Measurements from ENCODE around the gene RBMY1F. TPM values are rescaled to one million over a fixed set of nuclear protein-coding genes. Genes with fewer than 3 reads are reported as not detected.
"Not testable (repeated sequence)": the region's sequence is repeated elsewhere in the genome, so short reads cannot be mapped to it uniquely, and the experiment has no call there.

RBMY1F gene
- not detected for total RNA-seq
- polyA plus RNA-seq: not detected
- 0 reads per million in 6 experiments for total RNA-seq

DNA sequence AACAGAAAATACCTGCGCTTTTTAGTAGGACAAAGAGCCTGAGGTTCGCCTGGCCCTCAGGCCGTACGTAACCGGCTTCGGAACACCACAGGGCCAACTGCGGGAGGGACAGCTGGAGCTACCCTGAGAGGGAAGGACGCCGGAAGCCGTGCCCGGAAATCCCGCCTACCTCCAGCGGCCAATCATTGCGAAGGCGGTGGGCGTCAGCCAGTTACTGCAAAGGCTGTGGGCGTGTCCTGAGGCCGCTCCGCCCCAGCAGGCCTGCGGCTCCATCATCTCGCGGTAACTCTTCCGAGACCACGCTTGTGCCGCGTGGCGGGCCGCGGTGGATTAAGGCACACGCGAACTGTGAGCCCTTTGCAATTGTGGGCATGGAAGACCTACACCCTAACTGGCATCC is at the start of gene RBMY1F:
Gene RBMY1F, minus strand, starts transcription at position 101 of the 400 bp plus-strand sequence. CDS start 1,954 bp downstream, outside the sequence.
- H3K27ac Mint-ChIP-seq, H3K9me3 Mint-ChIP-seq, DNase-seq, H3K36me3 Mint-ChIP-seq, H3K4me3 Mint-ChIP-seq, POLR2A ChIA-PET, H3K27me3 Mint-ChIP-seq, ATAC-seq, H3K4me1 Mint-ChIP-seq: not testable (repeated sequence)

DNA sequence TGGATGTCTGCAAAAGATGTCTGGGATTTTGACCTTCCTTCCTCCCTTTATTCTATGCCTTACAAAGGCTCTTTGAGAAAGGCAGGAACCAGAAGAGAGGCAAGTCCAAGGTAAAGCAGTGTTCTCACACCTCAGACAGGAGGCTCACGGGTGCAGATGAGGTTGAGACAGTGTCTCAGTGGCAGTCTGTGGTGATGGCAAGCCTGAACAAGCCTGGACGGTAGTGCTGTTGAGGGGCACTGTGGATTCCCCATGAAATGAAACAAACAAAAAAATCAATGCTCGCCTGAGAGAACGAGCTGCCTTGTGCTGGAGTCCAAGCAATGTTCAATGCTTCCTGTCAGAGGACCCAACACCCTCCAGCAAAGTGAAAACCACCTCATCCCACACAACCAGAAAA is 31.6 kb downstream of the RBMY1F start:
- H3K36me3 Mint-ChIP-seq, H3K27me3 Mint-ChIP-seq, DNase-seq, H3K27ac Mint-ChIP-seq, H3K9me3 Mint-ChIP-seq, ATAC-seq, H3K4me1 Mint-ChIP-seq, H3K4me3 Mint-ChIP-seq, POLR2A ChIA-PET: not testable (repeated sequence)

DNA sequence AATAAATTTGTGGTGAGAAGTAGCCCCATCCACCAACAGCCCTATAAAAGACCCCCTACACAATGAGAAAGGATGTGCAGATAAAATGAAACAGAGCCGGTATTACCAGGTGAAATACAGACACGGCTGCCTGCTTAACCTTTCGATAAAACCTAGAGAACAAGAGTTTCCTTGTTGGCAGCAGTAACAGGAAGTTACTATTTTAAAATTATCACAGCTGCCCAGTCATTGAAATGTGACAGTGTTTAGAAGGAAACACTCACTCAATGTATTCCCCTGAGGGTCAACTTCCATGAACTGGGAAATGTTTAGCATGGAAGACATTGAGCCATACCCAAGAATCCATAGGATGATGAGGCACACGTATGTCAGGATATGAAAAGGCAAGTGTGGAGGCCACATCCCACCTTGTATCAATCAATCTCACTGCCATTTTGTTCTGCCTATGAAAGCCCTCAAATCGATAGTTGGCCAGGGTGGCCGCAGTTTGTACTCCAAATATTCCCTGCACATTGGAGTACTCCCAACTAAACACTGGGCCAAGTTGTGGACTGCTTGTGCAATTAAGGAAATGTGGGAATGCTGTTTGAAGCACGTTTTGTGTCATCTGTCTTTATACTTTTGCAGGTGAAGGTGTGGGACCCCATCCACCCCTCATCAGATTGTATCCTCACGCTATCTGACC is 41.6 kb downstream of the RBMY1F start:
- DNase-seq, H3K4me1 Mint-ChIP-seq, POLR2A ChIA-PET, H3K27me3 Mint-ChIP-seq, H3K4me3 Mint-ChIP-seq, H3K27ac Mint-ChIP-seq, ATAC-seq, H3K36me3 Mint-ChIP-seq, H3K9me3 Mint-ChIP-seq: not testable (repeated sequence)

DNA sequence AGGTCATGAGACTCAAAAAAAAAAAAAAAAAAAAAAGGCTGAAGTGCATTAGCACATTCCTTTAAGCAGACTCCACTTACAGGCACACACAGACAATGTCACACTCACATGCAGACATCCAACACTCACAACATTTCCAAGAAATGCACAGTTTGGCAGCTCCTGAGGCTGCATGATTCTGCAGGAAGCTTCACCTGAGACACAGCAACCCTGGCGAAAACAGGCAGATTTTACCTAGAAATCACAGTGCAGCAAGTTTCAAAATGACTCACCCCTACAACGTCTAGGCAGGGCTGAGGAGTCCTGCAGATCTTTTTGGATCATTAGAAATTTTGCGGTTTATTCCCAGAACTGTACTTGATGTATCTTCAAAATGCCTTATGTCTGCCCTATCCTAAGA is 48.0 kb downstream of the RBMY1F start:
- POLR2A ChIA-PET: not testable (repeated sequence)

DNA sequence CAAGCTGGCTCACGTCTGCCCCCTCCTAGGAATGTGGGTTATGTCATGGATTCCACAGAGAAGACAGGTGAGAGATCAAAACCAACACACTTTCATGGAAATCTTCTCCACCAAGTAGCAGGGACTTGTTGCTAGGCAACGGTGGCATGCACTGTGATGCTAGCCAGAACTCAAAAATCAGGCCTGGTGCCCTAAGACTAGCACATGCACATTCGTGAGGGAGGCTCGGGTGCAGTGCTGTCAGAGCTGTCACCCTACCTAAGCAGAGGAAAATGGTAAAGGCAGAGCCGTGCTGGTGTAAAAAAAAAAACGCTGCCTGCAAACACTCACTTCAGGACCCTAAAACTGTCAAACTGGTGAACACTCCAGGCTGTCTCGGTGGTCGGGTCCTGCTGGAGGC is 52.2 kb downstream of the RBMY1F start:
- POLR2A ChIA-PET, H3K9me3 Mint-ChIP-seq, H3K27ac Mint-ChIP-seq, DNase-seq, H3K27me3 Mint-ChIP-seq, ATAC-seq, H3K36me3 Mint-ChIP-seq, H3K4me3 Mint-ChIP-seq, H3K4me1 Mint-ChIP-seq: not testable (repeated sequence)

More for the DNA sequence above, 48.0 kb downstream of the RBMY1F start:
- not testable (repeated sequence) for H3K36me3 Mint-ChIP-seq, H3K4me3 Mint-ChIP-seq, DNase-seq, H3K27me3 Mint-ChIP-seq, H3K27ac Mint-ChIP-seq, ATAC-seq, H3K4me1 Mint-ChIP-seq, H3K9me3 Mint-ChIP-seq

Other genes with a start within 250 kb of the RBMY1F start
- gene RBMY1J, start 220.5 kb upstream of the RBMY1F start, total RNA-seq: not detected
- not detected for gene RBMY1J, start 220.5 kb upstream of the RBMY1F start, polyA plus RNA-seq